Measurements from ENCODE around the gene CIBAR2.

DNA sequence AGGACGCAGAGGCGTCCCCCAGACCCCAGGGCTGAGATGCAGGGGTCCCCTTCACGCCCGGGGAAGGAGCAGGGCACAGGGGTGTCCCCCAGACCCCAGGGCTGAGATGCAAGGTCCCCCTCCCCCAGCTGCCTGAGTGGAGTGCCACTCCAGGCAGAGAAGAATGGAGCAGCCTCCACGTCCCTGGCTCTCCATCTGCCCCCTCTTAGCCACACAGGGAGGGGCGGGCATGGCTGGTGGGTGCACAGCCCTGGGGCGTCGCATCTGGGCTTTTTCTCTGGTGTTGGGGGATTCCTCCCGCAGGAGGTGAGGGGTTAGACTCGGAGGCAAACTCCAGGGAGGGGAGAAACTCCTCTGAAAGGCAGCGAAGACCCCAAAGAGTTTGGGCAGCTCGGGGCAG lies 17.5 kb downstream of the CIBAR2 start:
- TF ChIP-seq, protein P1, sequence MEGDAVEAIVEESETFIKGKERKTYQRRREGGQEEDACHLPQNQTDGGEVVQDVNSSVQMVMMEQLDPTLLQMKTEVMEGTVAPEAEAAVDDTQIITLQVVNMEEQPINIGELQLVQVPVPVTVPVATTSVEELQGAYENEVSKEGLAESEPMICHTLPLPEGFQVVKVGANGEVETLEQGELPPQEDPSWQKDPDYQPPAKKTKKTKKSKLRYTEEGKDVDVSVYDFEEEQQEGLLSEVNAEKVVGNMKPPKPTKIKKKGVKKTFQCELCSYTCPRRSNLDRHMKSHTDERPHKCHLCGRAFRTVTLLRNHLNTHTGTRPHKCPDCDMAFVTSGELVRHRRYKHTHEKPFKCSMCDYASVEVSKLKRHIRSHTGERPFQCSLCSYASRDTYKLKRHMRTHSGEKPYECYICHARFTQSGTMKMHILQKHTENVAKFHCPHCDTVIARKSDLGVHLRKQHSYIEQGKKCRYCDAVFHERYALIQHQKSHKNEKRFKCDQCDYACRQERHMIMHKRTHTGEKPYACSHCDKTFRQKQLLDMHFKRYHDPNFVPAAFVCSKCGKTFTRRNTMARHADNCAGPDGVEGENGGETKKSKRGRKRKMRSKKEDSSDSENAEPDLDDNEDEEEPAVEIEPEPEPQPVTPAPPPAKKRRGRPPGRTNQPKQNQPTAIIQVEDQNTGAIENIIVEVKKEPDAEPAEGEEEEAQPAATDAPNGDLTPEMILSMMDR (IDR thresholded peaks at IDR 0.05; ENCODE audit: insufficient read depth, low read length) = no peak
- TF ChIP-seq, protein P2, sequence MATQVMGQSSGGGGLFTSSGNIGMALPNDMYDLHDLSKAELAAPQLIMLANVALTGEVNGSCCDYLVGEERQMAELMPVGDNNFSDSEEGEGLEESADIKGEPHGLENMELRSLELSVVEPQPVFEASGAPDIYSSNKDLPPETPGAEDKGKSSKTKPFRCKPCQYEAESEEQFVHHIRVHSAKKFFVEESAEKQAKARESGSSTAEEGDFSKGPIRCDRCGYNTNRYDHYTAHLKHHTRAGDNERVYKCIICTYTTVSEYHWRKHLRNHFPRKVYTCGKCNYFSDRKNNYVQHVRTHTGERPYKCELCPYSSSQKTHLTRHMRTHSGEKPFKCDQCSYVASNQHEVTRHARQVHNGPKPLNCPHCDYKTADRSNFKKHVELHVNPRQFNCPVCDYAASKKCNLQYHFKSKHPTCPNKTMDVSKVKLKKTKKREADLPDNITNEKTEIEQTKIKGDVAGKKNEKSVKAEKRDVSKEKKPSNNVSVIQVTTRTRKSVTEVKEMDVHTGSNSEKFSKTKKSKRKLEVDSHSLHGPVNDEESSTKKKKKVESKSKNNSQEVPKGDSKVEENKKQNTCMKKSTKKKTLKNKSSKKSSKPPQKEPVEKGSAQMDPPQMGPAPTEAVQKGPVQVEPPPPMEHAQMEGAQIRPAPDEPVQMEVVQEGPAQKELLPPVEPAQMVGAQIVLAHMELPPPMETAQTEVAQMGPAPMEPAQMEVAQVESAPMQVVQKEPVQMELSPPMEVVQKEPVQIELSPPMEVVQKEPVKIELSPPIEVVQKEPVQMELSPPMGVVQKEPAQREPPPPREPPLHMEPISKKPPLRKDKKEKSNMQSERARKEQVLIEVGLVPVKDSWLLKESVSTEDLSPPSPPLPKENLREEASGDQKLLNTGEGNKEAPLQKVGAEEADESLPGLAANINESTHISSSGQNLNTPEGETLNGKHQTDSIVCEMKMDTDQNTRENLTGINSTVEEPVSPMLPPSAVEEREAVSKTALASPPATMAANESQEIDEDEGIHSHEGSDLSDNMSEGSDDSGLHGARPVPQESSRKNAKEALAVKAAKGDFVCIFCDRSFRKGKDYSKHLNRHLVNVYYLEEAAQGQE (IDR thresholded peaks at IDR 0.05; ENCODE audit: insufficient replicate concordance, low read depth) = no peak
- TF ChIP-seq POLR2AphosphoS5 (IDR thresholded peaks at IDR 0.05; ENCODE audit: low read depth) = no peak

Data from HL-60 (cell line).